Endothelial cell of umbilical vein (primary cell): ENCODE results near the gene SLC22A23.

Experiments
- CTCF ChIP-seq, 2 donors: IDR thresholded peaks; 1 replicate in 1 of 2; 2 replicates in 1 of 2; pipeline ENCODE4 v1.5.1; 2011; ENCODE audit warnings: low read length in 2 of 2, mild to moderate bottlenecking in 2 of 2, moderate library complexity in 2 of 2, control low read depth in 1 of 2, inconsistent platforms in 1 of 2, low read depth in 1 of 2; ENCODE audit not compliant: insufficient read depth in 1 of 2; ENCODE audit errors: extremely low read depth in 1 of 2
- EZH2 ChIP-seq: IDR thresholded peaks from 2 replicates; pipeline ENCODE4 v1.6.1; 2012; ENCODE audit warnings: borderline replicate concordance, low read depth, mild to moderate bottlenecking, moderate library complexity, low read length, inconsistent platforms; ENCODE audit not compliant: severe bottlenecking
- POLR2A ChIP-seq: IDR thresholded peaks from 2 replicates; pipeline ENCODE4 v1.6.1; 2012; ENCODE audit warnings: low read depth, mild to moderate bottlenecking, control low read depth, low read length
- POLR2AphosphoS5 ChIP-seq: IDR thresholded peaks from 2 replicates; pipeline ENCODE4 v1.6.1; 2012; ENCODE audit warnings: low read depth, mild to moderate bottlenecking, control low read depth, low read length, moderate library complexity; ENCODE audit not compliant: insufficient read depth

DNA sequence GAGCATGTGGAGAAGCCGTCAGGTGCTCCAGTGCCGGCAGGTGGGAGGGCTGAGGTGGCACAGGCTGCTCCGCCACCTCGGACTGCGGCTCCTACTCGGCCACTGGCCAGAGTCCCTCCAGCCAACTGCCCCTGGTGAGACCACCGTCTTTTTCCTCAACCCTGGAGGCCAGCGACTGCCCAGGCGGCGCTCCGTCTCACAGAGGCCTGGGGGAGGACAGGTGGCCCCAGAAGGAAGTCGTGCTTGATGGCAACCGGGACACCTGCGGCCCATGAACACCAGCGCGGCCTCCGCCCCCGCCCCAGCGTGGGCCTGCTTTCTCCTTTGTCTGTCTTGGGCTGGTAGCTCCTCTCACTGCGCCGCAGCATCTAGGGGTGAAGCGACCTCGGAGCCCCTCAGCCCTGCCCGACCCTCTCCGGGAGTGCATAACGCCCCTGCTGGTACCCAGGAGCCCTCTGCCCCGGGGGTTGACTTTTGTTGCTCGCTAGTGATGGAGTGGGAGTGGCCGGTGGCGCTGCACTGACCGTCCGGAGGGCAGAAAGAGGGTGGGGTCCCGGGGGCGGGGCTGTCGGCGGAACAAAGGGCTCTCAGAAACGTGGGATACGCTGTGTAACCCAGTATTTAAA is 228.7 kb downstream of the SLC22A23 start:
- TF ChIP-seq CTCF (IDR thresholded peaks at IDR 0.05; ENCODE audit: extremely low read depth in 1 of 2, insufficient read depth in 1 of 2, low read depth in 1 of 2, low read length in 2 of 2) = no peak
- TF ChIP-seq POLR2A = no peak
- TF ChIP-seq EZH2 = no peak
- TF ChIP-seq POLR2AphosphoS5 = no peak
